ENCODE data around the gene OLFML2A. TPM values are rescaled to one million over a fixed set of nuclear protein-coding genes. Genes with fewer than 3 reads are reported as not detected.

The OLFML2A gene
- polyA plus RNA-seq, 1 donor from 2014 or later, result 0.15 TPM

DNA sequence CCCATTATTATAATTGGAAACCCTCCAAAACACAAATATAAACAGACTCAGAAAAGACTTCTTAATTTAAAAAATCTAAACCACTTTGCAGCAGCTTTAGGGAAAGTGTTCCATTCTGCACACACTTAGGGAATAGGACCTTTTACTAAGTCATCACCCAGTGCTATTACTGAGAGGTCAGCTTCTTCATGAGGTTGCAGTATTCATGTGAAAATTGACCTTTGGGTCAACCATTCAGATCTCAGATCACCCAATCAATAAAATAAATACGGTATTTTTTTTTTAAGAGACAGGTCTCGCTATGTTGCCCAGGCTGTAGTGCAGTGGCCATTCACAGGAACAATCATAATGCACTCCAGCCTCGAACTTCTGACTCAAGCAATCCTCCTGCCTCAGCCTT is 27.6 kb upstream of the OLFML2A start:
- H3K27me3 ChIP-seq (ENCODE audit: insufficient read depth, low read depth, low read length), result no peaks in the 10 kb centered on the region
- no peak overlapping the region for H3K4me2 ChIP-seq (ENCODE audit: low read length)
- H3K36me3 ChIP-seq (ENCODE audit: insufficient read depth, low read length), result no peaks in the 10 kb centered on the region
- H3K9me2 ChIP-seq (ENCODE audit: insufficient read depth, low read length), result no peaks in the 10 kb centered on the region
- H3K9me3 ChIP-seq (ENCODE audit: low read length), result no peaks in the 10 kb centered on the region
- H3K27ac ChIP-seq (ENCODE audit: low read length), result no peak overlapping the region
- no peaks in the 10 kb centered on the region for H4K20me1 ChIP-seq (ENCODE audit: insufficient read depth)
- peaks cover 2% of the 10 kb centered on the region for H3K79me2 ChIP-seq (replicated peaks; ENCODE audit: insufficient read depth, low read length)
- no peak overlapping the region for H3K9ac ChIP-seq (ENCODE audit: low read length)
- no peak for TF ChIP-seq MXI1 (conservative IDR thresholded peaks at IDR 0.05; ENCODE audit: poor library complexity, severe bottlenecking)
- TF ChIP-seq, protein P1, sequence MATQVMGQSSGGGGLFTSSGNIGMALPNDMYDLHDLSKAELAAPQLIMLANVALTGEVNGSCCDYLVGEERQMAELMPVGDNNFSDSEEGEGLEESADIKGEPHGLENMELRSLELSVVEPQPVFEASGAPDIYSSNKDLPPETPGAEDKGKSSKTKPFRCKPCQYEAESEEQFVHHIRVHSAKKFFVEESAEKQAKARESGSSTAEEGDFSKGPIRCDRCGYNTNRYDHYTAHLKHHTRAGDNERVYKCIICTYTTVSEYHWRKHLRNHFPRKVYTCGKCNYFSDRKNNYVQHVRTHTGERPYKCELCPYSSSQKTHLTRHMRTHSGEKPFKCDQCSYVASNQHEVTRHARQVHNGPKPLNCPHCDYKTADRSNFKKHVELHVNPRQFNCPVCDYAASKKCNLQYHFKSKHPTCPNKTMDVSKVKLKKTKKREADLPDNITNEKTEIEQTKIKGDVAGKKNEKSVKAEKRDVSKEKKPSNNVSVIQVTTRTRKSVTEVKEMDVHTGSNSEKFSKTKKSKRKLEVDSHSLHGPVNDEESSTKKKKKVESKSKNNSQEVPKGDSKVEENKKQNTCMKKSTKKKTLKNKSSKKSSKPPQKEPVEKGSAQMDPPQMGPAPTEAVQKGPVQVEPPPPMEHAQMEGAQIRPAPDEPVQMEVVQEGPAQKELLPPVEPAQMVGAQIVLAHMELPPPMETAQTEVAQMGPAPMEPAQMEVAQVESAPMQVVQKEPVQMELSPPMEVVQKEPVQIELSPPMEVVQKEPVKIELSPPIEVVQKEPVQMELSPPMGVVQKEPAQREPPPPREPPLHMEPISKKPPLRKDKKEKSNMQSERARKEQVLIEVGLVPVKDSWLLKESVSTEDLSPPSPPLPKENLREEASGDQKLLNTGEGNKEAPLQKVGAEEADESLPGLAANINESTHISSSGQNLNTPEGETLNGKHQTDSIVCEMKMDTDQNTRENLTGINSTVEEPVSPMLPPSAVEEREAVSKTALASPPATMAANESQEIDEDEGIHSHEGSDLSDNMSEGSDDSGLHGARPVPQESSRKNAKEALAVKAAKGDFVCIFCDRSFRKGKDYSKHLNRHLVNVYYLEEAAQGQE (IDR thresholded peaks at IDR 0.05; ENCODE audit: borderline replicate concordance), result no peak
- no peak for TF ChIP-seq SMC3 (conservative IDR thresholded peaks at IDR 0.05; ENCODE audit: poor library complexity)
- TF ChIP-seq EZH2 (IDR thresholded peaks at IDR 0.05; ENCODE audit: borderline replicate concordance, insufficient read depth, low read length, poor library complexity, severe bottlenecking), result no peak
- TF ChIP-seq POLR2AphosphoS5 (IDR thresholded peaks at IDR 0.05), result no peak
- TF ChIP-seq EP300 (conservative IDR thresholded peaks at IDR 0.05; ENCODE audit: poor library complexity, severe bottlenecking), result no peak
- TF ChIP-seq RAD21 (conservative IDR thresholded peaks at IDR 0.05), result no peak
- H2AFZ ChIP-seq (ENCODE audit: low read depth, low read length), result no peak overlapping the region
- H3F3A ChIP-seq (ENCODE audit: insufficient read depth, low read length, poor library complexity, severe bottlenecking), result peaks cover 3% of the 10 kb centered on the region
- no peak overlapping the region for H3K4me3 ChIP-seq (ENCODE audit: low read length)

DNA sequence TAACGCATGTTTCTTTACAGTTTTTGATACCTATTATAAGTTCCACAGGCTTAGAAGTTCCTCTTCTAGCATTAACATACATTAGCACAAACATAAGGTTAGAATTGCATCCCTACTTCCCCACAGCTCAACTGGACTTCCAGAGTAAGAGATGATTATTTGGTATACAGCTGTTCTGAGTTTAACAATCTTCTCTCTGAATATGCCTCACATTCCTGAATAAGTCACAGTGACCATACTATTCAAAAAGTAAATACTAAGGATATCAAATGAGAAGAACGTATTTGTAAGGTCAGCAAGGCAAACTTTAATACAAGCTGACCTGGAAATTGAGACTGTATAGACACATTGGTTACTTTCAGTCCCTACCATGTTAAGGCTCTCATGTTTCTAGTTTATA is 27.2 kb upstream of the OLFML2A start:
- Histone ChIP-seq H3K79me2 (replicated peaks; ENCODE audit: insufficient read depth, low read length) (peaks cover 2% of the 10 kb centered on the region), H3K4me2 (ENCODE audit: low read length) (no peak overlapping the region), H3K27ac (ENCODE audit: low read length) (no peak overlapping the region), H3K27me3 (ENCODE audit: insufficient read depth, low read depth, low read length) (no peaks in the 10 kb centered on the region), H3K9me2 (ENCODE audit: insufficient read depth, low read length) (no peaks in the 10 kb centered on the region), H3K36me3 (ENCODE audit: insufficient read depth, low read length) (no peaks in the 10 kb centered on the region), H3K4me3 (ENCODE audit: low read length) (no peak overlapping the region), H3K9ac (ENCODE audit: low read length) (no peak overlapping the region), H4K20me1 (ENCODE audit: insufficient read depth) (no peaks in the 10 kb centered on the region), H3F3A (ENCODE audit: insufficient read depth, low read length, poor library complexity, severe bottlenecking) (no peaks in the 10 kb centered on the region), H3K9me3 (ENCODE audit: low read length) (no peaks in the 10 kb centered on the region), H2AFZ (ENCODE audit: low read depth, low read length) (no peak overlapping the region)
- TF ChIP-seq, protein P1 (IDR thresholded peaks at IDR 0.05; ENCODE audit: borderline replicate concordance), result no peak
- TF ChIP-seq MXI1 (conservative IDR thresholded peaks at IDR 0.05; ENCODE audit: poor library complexity, severe bottlenecking), result no peak
- TF ChIP-seq EP300 (conservative IDR thresholded peaks at IDR 0.05; ENCODE audit: poor library complexity, severe bottlenecking), result no peak
- TF ChIP-seq SMC3 (conservative IDR thresholded peaks at IDR 0.05; ENCODE audit: poor library complexity), result no peak
- no peak for TF ChIP-seq POLR2AphosphoS5 (IDR thresholded peaks at IDR 0.05)
- no peak for TF ChIP-seq TAF1 (IDR thresholded peaks at IDR 0.05; ENCODE audit: low read depth)
- no peak for TF ChIP-seq EZH2 (IDR thresholded peaks at IDR 0.05; ENCODE audit: borderline replicate concordance, insufficient read depth, low read length, poor library complexity, severe bottlenecking)
- TF ChIP-seq, protein P2, sequence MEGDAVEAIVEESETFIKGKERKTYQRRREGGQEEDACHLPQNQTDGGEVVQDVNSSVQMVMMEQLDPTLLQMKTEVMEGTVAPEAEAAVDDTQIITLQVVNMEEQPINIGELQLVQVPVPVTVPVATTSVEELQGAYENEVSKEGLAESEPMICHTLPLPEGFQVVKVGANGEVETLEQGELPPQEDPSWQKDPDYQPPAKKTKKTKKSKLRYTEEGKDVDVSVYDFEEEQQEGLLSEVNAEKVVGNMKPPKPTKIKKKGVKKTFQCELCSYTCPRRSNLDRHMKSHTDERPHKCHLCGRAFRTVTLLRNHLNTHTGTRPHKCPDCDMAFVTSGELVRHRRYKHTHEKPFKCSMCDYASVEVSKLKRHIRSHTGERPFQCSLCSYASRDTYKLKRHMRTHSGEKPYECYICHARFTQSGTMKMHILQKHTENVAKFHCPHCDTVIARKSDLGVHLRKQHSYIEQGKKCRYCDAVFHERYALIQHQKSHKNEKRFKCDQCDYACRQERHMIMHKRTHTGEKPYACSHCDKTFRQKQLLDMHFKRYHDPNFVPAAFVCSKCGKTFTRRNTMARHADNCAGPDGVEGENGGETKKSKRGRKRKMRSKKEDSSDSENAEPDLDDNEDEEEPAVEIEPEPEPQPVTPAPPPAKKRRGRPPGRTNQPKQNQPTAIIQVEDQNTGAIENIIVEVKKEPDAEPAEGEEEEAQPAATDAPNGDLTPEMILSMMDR (IDR thresholded peaks at IDR 0.05; ENCODE audit: poor library complexity, severe bottlenecking), result no peak
- no peak for TF ChIP-seq RAD21 (conservative IDR thresholded peaks at IDR 0.05)

Data from neural cell (in vitro differentiated cells).